OCI-LY3 (cell line): ENCODE results near the gene PRMT1.

Source experiments
- EZH2phosphoT487 ChIP-seq: fragments of 200-600 bp; shearing (Covaris generic); IDR thresholded peaks from 2 replicates; pipeline ENCODE4 v1.6.1; 2018; ENCODE audit warnings: antibody characterized with exemption, mixed run types, low read depth
- TF ChIP-seq, protein P1 (sequence below): fragments of 200-600, 300-600 bp; sonication (generic); IDR thresholded peaks from 2 replicates; pipeline ENCODE4 v1.5.1; 2014; ENCODE audit warnings: antibody characterized with exemption, low read length, low read depth

- TF ChIP-seq, protein P1, sequence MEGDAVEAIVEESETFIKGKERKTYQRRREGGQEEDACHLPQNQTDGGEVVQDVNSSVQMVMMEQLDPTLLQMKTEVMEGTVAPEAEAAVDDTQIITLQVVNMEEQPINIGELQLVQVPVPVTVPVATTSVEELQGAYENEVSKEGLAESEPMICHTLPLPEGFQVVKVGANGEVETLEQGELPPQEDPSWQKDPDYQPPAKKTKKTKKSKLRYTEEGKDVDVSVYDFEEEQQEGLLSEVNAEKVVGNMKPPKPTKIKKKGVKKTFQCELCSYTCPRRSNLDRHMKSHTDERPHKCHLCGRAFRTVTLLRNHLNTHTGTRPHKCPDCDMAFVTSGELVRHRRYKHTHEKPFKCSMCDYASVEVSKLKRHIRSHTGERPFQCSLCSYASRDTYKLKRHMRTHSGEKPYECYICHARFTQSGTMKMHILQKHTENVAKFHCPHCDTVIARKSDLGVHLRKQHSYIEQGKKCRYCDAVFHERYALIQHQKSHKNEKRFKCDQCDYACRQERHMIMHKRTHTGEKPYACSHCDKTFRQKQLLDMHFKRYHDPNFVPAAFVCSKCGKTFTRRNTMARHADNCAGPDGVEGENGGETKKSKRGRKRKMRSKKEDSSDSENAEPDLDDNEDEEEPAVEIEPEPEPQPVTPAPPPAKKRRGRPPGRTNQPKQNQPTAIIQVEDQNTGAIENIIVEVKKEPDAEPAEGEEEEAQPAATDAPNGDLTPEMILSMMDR: no peak
- no peak for TF ChIP-seq EZH2phosphoT487
Observed at GRCh38 chr19:49660338-49660961, 16.6 kb upstream of the PRMT1 start.
